Bronchial epithelial cell (primary cell): ENCODE measurements around the gene NRM. TPM values are rescaled to one million over a fixed set of nuclear protein-coding genes. Genes with fewer than 3 reads are reported as not detected.

Experiments used
- DNase-seq: peaks from one replicate; pipeline ENCODE4 v3.0.0-alpha.2; 2010; ENCODE audit warnings: low read depth
- FAIRE-seq: peaks from 2 replicates; lab custom pipeline; 2011; peaks lifted over from hg19 to GRCh38; lab: Jason Lieb, UNC
- H3K27me3 ChIP-seq: 2 replicates; pipeline ENCODE4 v1.5.1; 2011; ENCODE audit warnings: low read length; ENCODE audit not compliant: control insufficient read depth, insufficient read depth
- H3K36me3 ChIP-seq: 2 replicates; pipeline ENCODE4 v1.5.1; 2011; ENCODE audit warnings: low read length; ENCODE audit not compliant: control insufficient read depth, insufficient read depth
- H3K4me3 ChIP-seq: 2 replicates; pipeline ENCODE4 v1.5.1; 2011; ENCODE audit warnings: mild to moderate bottlenecking, low read depth, low read length, control low read depth
- total RNA-seq: library from RNA; depleted of rRNA; stranded (reverse); fragments of >200 nt; gene quantifications from 2 replicates; pipeline ENCODE4 v1.2.1, GENCODE V29; 2014
- TF ChIP-seq, protein P1 (sequence below): IDR thresholded peaks from 2 replicates; pipeline ENCODE4 v1.5.1; 2011; ENCODE audit warnings: mild to moderate bottlenecking, moderate library complexity, low read length, control low read depth, inconsistent platforms; ENCODE audit not compliant: insufficient read depth, severe bottlenecking

NRM gene
- total RNA-seq, 1 donor from 2014 or later: 0.26 TPM

DNA sequence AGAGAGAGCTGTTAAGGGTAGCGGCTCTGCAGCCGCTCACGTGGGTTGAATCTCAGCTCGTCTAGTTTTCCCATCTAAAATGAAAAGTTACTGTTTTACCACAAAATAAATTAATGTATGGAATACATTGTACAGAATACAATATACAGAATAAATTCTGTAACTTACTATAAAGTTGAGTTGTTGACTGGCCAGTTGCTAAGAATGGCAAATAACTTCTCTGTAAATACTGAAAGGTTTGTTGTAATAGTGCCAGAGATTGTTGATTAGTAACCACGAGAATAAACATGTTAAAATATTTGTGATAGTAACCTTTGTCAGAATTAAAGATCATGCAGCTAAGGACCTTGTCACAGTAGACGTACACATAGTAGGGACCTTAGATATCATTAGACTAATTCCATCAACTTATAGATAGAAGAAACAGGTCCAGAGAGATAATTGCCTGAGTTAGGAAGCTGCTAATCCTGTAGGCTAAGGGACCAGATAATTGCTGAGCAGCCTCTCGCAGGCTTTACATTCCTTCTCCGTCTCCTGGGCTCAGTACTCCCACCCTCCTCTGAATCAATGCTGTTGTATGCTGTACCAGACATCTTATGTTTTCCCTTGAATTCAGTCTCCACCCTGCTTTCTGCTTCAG, 544 bp upstream of the NRM start:
- FAIRE-seq (no peak), DNase-seq (no peak)
- peaks cover 2% of the 10 kb centered on the region for H3K36me3 ChIP-seq
- H3K4me3 ChIP-seq: peak overlapping the region; percentile 68
- TF ChIP-seq, protein P1, sequence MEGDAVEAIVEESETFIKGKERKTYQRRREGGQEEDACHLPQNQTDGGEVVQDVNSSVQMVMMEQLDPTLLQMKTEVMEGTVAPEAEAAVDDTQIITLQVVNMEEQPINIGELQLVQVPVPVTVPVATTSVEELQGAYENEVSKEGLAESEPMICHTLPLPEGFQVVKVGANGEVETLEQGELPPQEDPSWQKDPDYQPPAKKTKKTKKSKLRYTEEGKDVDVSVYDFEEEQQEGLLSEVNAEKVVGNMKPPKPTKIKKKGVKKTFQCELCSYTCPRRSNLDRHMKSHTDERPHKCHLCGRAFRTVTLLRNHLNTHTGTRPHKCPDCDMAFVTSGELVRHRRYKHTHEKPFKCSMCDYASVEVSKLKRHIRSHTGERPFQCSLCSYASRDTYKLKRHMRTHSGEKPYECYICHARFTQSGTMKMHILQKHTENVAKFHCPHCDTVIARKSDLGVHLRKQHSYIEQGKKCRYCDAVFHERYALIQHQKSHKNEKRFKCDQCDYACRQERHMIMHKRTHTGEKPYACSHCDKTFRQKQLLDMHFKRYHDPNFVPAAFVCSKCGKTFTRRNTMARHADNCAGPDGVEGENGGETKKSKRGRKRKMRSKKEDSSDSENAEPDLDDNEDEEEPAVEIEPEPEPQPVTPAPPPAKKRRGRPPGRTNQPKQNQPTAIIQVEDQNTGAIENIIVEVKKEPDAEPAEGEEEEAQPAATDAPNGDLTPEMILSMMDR: no peak
- H3K27me3 ChIP-seq: no peaks in the 10 kb centered on the region

DNA sequence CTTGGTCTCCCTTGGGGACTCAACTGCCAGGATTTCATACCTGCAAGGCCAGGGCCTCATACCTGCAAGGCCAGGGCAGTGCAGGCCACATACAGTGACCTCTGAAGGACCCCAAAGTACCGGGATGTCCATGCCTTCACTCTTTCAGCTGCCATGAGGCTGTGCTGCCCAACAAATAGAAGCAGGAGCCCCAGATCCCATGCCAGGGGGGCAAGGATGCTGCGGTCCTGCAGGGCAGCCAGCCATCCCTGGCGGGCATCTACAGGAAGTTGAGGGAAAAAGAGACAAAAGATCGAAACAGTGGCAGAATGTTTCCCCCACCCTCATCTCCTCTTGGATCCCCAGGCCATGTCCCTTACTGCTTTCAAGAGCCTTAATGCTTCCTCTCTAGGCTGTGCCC, 799 bp downstream of the NRM start:
- DNase-seq: no peak
- Histone ChIP-seq H3K36me3 (peaks cover 3% of the 10 kb centered on the region), H3K27me3 (no peaks in the 10 kb centered on the region), H3K4me3 (peak overlapping the region; percentile 68)
- no peak for FAIRE-seq
- TF ChIP-seq, protein P1: no peak

DNA sequence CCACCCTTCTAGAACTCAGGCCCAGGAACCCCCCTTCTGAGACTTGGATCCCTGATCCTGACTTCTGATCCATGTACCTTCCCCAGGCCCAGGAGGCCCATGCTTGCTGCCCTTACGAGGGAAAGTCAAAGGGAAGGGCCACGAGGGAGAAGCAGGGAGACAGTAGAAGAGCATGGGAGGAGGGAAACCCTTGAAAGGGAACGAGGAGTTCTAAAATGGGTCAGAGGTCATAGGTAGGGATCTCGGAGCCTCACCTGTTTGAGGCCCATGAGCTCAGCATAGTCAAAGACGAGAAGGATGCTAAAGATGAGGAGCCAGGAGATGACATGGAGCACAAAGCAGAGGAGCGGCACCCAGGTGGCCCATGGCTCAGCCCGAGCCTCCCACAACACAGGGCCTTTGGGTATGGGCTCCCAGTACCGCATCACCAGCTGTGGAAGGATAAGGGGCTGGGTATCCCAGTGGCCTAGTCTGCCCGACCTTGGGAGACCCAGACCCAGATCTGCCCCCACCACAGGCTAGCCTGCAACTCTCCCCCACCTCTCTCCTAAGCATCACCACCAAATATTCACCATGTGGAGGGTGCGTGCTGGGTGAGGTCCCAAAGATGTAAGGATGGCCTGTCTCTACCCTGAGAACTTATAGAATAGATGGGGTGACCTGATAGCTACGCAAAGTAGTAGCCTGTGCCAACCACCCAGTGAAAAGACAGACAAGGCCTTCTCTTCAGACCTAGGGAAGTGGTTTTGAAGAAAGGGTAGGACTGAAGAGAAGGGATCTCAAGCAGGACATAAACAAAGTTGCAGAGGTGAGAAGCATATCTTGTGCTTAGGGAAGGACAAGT, 1.5 kb downstream of the NRM start:
- H3K36me3 ChIP-seq: peaks cover 3% of the 10 kb centered on the region
- DNase-seq: no peak
- no peak for FAIRE-seq
- no peaks in the 10 kb centered on the region for H3K27me3 ChIP-seq
- TF ChIP-seq, protein P1: no peak
- H3K4me3 ChIP-seq: no peak overlapping the region

- DNase-seq (no peak), FAIRE-seq (no peak)
- TF ChIP-seq, protein P1: no peak
- no peak overlapping the region for H3K4me3 ChIP-seq
- H3K27me3 ChIP-seq: no peaks in the 10 kb centered on the region
- peaks cover 5% of the 10 kb centered on the region for H3K36me3 ChIP-seq
Measured at GRCh38 chr6:30688569-30688968, 2.2 kb downstream of the NRM start.

- DNase-seq (no peak), FAIRE-seq (no peak)
- Histone ChIP-seq H3K36me3 (peaks cover 6% of the 10 kb centered on the region), H3K4me3 (peak overlapping the region; percentile 76), H3K27me3 (no peaks in the 10 kb centered on the region)
- TF ChIP-seq, protein P1: no peak
Measured at GRCh38 chr6:30687659-30688431, 2.9 kb downstream of the NRM start.
